Stimulated activated naive CD4-positive, alpha-beta T cell (primary cell): ENCODE data around the gene APOA1.
A peak's percentile ranks its signal among the peaks of the same experiment; 100 is the strongest.

Source experiments
- DNase-seq, 6 experiments: peaks; one replicate each; lab custom pipeline; 2025; lab: John Stamatoyannopoulos, UW

Gene APOA1

DNA sequence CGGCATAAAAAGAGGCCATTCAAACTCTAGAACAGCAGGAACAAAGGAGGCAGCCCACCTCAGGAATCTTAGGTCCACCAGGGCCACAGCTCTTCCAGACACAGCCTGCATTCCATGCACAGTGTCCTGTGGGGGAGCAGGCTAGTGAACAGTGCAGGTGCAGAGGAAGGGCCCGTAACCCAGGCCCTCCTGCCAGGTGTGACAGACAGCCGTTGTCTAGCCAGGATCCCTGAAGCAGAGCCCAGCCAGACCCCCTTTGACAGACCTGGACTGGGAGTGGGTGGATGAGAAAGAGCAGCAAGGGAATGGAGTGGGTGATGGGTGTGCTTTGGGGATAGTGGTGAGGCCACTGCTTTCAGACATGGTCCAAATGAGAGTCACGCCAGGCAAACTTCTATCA, 48.4 kb downstream of the APOA1 start:
- no peak for DNase-seq

DNA sequence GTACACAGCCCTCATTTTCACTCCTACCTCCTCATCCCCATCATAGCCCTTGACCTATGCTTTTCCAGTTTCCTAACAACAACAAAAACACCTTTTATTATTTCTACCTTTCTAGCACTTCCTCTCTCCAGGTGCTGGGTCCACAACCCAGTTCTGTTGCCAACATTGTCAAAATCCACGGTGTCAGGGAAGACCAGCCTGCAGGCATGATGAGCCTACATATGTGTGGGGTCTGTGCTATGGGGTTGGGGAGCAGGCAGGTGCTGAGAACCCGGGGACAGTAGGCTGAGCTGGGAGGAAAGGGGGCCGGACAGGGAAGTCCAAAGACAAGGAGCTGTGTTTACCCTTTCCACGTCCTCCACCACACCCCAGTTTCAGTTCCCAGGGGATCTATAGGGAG, 48.9 kb downstream of the APOA1 start:
- DNase-seq, result no peak

DNA sequence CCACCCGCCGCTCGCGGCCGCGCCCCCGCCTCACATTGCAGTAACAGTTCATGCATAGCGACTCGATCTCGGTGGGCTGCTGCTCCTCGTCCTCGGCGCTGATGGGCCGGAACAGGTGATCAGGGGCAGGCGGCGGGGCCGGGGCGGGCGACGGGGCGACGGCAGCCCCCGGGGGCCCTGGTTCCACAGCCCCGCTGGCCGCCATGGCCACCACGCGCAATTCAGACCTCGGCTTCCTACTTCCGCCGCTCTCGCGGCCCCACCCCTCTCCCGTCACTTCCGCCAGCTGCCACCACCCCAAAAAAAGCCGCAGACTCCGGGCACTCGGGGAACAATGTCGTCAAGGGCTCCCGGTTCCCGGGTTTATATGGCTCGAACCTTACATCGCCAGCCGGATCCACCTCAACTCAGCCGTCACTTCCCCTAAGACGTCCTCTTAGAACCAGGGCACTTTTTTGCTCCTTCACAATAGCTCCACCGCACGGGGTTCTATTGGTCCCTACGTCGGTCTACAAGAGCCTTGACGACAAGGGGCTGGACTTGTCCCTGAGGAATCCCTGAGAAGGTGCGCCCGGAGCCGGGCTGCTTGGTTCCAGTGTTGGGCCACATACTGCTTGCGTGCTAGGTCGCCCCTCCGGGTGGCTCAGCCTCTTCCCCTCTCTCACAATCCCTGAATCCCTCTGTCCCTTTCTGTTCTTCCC, 49.5 kb downstream of the APOA1 start, which contains the start of gene ZPR1:
ZPR1 (minus strand) TSS at position 238 of the 701 bp plus-strand sequence; CDS start at position 205, 33 bp downstream.
- peak; percentile 73 to 89 (median 81) for DNase-seq

DNA sequence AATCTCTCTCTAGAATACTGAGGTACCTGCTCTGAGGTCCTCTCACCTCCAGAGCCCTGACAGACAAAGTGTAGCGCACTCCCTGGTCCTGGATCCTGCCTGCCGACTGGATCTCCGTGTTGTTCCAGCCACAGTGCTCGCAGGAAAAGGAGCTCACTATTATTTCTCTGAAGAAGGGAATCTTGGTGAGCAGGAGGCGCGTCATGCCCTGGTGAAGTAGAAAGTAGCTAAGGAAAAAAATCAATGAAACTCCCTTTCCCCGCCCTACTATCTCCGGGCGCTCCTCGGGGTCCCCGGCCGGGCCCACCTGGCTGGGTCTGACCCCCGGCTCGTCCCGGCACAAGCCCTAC, 50.0 kb downstream of the APOA1 start:
- no peak for DNase-seq

DNA sequence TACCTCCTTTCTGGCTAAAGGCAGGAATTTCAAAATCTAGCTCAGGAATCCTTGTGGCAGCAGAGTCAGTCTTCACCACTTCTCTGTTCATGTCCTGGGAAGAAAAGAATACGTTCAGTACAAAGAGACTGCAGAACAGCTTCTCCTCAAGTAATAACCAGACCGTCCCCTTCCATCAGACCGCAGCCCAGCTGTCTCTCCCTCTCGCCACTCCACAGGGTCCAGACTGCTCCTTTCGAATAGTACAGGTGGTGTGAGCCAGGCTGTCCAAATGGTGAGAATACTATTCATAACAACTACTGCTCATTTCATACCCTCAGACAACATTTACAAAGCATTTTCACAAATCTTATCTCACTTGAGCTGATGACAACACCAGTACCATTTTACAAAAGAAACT, 50.5 kb downstream of the APOA1 start:
- no peak for DNase-seq

DNA sequence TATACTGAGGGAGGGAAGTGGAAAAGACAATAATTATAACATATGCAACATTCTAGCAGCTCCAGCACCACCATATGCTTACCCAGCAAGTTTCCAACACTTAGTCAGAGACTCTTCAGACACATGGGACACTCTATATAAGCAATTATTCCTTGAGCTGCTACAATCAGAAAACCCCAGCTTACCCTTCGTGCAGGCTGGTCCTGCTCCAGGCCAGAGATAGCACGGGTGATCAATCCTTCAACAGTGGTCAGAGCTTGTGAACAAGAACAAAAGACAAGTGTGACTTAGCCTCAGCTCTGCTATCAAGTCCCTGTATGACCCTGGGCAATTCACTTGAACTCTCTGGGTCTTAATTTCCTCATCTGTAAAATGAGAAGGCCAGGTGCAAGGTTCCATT, 51.1 kb downstream of the APOA1 start:
- DNase-seq, result no peak
